GM21723 (cell line): ENCODE data around the gene CREB3.

ENCODE experiments used
- ATAC-seq: cut with Tn5 transposase; IDR thresholded peaks from one replicate; pipeline ENCODE4 v1.9.1; 2021; ENCODE audit warnings: mild to moderate bottlenecking, moderate library complexity; ENCODE audit not compliant: unreplicated experiment

The CREB3 gene

GRCh38 chr9:35771943-35772342, 39.5 kb downstream of the CREB3 start:
- no peak for ATAC-seq

DNA sequence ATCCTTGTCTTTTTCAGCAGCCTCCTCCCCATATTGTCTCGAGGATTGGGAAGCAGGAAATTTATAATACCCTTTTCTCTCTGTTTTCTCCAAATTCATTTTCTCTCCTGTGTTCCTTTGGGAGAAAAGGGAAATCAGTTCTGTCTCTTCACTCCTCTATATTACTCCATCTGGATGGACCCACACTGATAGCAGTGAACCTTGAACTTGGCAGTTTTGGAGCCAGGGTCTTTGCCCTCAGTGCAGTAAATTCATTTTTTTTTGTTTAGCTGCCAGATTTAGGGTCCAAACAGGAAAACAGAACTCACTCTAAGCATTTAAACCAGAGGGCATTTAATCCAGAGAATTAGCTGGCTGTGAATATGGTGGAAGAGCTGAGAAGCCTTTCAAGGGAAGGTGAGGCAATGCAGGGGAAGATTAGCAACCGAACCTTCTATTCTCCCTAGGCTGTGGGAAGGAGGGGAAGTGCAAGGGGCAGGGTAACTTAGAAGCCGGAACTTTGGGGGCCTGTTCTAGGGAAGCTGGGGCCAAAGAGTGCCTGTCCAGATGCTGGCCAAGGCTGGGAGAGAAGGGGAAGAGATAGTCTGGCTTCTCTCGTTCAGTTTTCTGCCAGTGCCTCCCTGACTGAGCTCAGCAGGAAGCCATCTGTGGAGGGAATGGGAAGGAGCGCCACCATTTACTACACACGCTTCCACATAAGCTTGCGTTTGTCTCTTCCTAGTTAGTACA, 42.6 kb downstream of the CREB3 start:
- ATAC-seq: no peak

DNA sequence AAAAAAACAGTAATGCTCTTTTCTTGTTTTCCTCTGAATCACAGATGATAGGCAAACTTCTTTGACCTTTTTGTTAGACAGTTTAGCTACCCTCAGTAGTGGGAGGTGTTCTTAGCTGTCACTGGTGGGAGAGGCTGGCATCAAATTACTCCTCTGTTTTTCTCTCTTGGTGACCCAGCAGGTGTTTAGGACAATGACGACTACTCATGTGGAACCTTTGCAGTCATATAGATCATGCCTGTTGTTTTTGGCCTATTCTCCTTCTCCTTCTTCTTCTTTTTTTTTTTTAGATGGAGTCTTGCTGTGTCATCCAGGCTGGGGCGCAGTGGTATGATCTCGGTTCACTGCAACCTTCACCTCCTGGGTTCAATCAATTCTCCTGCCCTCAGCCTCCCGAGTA, 43.6 kb downstream of the CREB3 start:
- ATAC-seq: no peak

- ATAC-seq: no peak
These were observed 46.0 kb downstream of the CREB3 start for GRCh38 chr9:35778496-35778895.

DNA sequence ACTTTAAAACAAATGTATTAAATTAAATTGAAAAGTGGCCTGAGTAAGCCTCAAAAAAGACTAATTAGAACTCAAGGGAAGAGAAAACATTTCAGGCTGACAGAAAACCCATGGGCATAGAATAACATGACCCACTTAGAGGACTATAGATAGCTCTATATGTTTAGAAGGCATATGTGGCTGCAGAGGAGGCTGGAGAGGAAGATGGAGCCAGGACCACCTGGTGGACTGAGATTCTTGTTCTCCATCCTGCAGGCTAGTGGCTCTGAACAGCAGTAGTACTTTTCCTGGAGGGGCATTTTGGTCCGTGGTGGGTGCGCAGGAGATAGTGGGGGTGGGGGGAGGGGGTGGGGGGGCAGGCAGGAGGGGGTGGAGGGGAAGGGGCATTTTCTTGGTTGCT, 48.6 kb downstream of the CREB3 start:
- ATAC-seq: no peak

DNA sequence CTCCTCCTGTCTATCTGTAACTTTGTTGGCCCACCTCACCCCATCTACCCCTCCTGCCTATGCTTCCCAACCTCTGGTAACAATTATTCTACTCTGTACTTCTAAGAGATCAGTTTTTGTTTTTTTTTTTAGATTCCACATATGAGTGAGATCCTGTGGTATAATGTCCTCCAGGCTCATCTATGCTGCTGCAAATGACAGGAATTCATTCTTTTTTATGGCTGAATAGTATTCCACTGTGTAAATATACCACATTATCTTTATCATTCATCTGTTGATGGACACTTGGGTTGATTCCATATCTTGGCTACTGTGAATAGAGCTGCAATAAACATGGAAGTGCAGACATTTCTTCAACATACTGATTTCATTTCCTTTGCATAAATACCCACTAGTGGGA, 51.0 kb downstream of the CREB3 start:
- no peak for ATAC-seq
